ENCODE measurements around the gene IL12A. TPM values are rescaled to one million over a fixed set of nuclear protein-coding genes. Genes with fewer than 3 reads are reported as not detected.

The IL12A gene
- total RNA-seq, 1 donor from 2014 or later = 2.3 TPM

- H3K4me3 ChIP-seq (ENCODE audit: low read depth, low read length) = no peak overlapping the region
- no peak for TF ChIP-seq CTCF (IDR thresholded peaks at IDR 0.05; ENCODE audit: insufficient read depth, low read length, poor library complexity, severe bottlenecking)
- H3K27me3 ChIP-seq (ENCODE audit: control insufficient read depth, insufficient read depth, low read length) = no peaks in the 10 kb centered on the region
- H3K36me3 ChIP-seq (ENCODE audit: control insufficient read depth, insufficient read depth, low read length) = no peaks in the 10 kb centered on the region
- no peak for DNase-seq (ENCODE audit: low read depth)
Observed at GRCh38 chr3:159964166-159964973, 24.3 kb upstream of the IL12A start.

- H3K27me3 ChIP-seq (ENCODE audit: control insufficient read depth, insufficient read depth, low read length) = no peaks in the 10 kb centered on the region
- no peaks in the 10 kb centered on the region for H3K36me3 ChIP-seq (ENCODE audit: control insufficient read depth, insufficient read depth, low read length)
- DNase-seq (ENCODE audit: low read depth) = no peak
- TF ChIP-seq CTCF (IDR thresholded peaks at IDR 0.05; ENCODE audit: insufficient read depth, low read length, poor library complexity, severe bottlenecking) = no peak
- H3K4me3 ChIP-seq (ENCODE audit: low read depth, low read length) = no peak overlapping the region
Observed at GRCh38 chr3:159971311-159971710, 17.3 kb upstream of the IL12A start.

- Histone ChIP-seq H3K27me3 (ENCODE audit: control insufficient read depth, insufficient read depth, low read length) (no peaks in the 10 kb centered on the region), H3K36me3 (ENCODE audit: control insufficient read depth, insufficient read depth, low read length) (no peaks in the 10 kb centered on the region), H3K4me3 (ENCODE audit: low read depth, low read length) (no peak overlapping the region)
- no peak for DNase-seq (ENCODE audit: low read depth)
- TF ChIP-seq CTCF (IDR thresholded peaks at IDR 0.05; ENCODE audit: insufficient read depth, low read length, poor library complexity, severe bottlenecking) = no peak
Observed at GRCh38 chr3:159977295-159977694, 11.3 kb upstream of the IL12A start.

- H3K27me3 ChIP-seq (ENCODE audit: control insufficient read depth, insufficient read depth, low read length) = no peaks in the 10 kb centered on the region
- H3K36me3 ChIP-seq (ENCODE audit: control insufficient read depth, insufficient read depth, low read length) = no peaks in the 10 kb centered on the region
- no peak for TF ChIP-seq CTCF (IDR thresholded peaks at IDR 0.05; ENCODE audit: insufficient read depth, low read length, poor library complexity, severe bottlenecking)
- no peak for DNase-seq (ENCODE audit: low read depth)
- H3K4me3 ChIP-seq (ENCODE audit: low read depth, low read length) = no peak overlapping the region
Observed at GRCh38 chr3:159978353-159978752, 10.3 kb upstream of the IL12A start.

- Histone ChIP-seq H3K4me3 (ENCODE audit: low read depth, low read length) (no peak overlapping the region), H3K27me3 (ENCODE audit: control insufficient read depth, insufficient read depth, low read length) (no peaks in the 10 kb centered on the region), H3K36me3 (ENCODE audit: control insufficient read depth, insufficient read depth, low read length) (no peaks in the 10 kb centered on the region)
- TF ChIP-seq CTCF (IDR thresholded peaks at IDR 0.05; ENCODE audit: insufficient read depth, low read length, poor library complexity, severe bottlenecking) = no peak
- DNase-seq (ENCODE audit: low read depth) = no peak
Observed at GRCh38 chr3:159978918-159979703, 9.5 kb upstream of the IL12A start.
